SK-N-MC (cell line): ENCODE measurements around the gene ARHGEF2.

Experiments used
- EZH2 ChIP-seq: fragments of 200-600 bp; sonication (generic); IDR thresholded peaks from one replicate; pipeline ENCODE4 v1.6.1; 2017; ENCODE audit warnings: antibody characterized with exemption
- FOXP2 ChIP-seq: optimal IDR thresholded peaks from 2 replicates; pipeline ENCODE3; 2011; ENCODE audit warnings: mild to moderate bottlenecking, moderate library complexity; ENCODE audit not compliant: insufficient read depth; ENCODE audit errors: extremely low read length, control extremely low read depth
- POLR2AphosphoS5 ChIP-seq: IDR thresholded peaks from 2 replicates; pipeline ENCODE4 v1.6.1; 2012; ENCODE audit warnings: mild to moderate bottlenecking, low read depth, low read length, borderline replicate concordance

DNA sequence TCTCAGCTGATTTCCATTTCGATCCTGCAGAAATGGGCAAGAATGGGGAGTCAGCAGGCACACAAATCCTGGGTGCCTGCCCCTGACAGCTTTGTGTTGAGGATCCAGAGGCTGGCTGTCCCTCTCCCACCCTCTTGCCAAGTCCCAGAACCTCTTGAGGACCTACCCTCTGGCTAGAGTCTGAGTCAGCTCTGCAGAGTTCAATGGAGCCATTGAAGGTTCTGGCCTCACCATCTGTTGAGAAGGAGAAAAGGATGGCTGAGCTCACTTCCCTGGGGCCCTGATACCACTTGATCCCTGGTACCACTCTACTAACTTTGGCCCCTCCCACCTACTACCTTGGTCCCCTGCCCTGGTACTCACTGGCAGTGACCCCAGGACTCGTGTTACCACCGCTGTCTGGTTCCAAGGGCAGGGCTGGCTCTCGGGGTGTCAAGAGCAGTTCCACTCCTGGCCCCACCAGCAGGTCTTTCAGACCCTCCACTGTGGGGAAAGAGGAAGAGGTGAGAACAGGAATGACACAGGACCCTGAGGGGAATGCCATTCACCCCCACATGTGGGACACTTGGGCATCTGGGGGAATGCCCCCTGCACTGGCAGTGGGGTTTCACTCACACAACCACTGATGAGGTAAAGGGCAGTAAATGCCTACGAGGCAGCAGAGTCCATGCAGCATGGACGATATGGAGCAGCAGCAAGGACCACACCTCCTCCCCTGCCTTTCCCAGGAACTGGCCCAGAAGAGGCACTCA, 26.4 kb downstream of the ARHGEF2 start:
- TF ChIP-seq POLR2AphosphoS5 (no peak), EZH2 (no peak), FOXP2 (no peak)
